NCI-H1694 (cell line): ENCODE results near the gene GRM8.

ENCODE experiments used
- DNase-seq: peaks from one replicate; lab custom pipeline; 2025; lab: John Stamatoyannopoulos, UW

GRM8 gene

DNA sequence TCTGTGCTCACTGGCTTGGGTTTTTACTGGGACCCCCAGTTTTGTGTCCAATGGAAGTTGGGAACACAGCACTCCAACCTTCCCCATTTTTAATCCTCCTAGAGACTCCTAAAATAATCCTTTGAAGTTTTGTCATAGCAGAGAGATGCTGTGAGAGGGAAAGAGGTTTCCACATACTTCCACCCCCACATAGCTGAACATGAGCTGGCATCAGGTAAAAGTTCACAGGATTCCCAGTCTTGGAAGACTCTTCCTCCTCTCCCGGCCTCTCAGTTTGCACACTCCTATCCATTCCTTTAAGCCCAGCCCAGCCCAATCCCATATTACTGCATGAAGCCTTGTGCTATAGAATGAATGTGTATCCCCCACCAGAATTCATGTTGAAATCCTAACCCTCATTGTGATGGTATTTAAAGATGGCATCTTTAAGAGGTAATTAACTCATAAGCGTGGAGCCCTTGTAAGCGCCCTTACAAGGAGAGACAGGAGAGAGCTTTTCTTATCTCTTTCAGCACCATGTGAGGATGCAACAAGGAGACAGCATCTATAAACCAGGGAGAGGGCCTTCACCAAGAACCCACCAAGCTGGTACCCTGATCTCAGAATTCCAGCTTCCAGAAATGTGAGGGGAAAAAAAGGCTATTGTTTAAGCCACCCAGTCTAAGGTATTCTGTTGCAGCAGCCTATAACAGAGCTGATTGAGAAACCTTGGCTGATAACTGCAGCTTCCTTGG, 22.4 kb downstream of the GRM8 start:
- no peak for DNase-seq

GRCh38 chr7:127226685-127227374, 25.9 kb downstream of the GRM8 start:
- no peak for DNase-seq

DNA sequence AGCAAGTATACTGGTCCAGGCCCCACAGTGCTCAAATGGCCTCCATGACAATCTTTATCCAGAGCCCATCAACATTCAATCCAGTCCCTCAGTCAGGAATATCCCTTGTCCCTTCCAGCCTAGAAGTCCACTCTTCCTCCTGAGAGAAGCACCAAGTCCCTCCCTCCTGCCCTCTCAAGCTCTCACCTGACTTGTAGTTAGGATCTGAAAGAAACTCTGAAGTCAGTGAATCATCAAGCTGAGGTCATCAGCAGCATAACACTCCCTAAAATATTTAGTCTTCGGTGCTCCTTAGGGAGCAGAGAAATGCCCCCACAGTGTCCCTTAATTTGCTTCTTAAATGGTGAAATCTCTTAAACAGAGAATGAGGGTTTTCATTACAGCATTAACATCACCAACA, 31.0 kb downstream of the GRM8 start:
- DNase-seq = no peak

- DNase-seq = no peak
These were observed 37.6 kb downstream of the GRM8 start for GRCh38 chr7:127214956-127215718.

GRCh38 chr7:127209886-127210285, 42.9 kb downstream of the GRM8 start:
- no peak for DNase-seq

DNA sequence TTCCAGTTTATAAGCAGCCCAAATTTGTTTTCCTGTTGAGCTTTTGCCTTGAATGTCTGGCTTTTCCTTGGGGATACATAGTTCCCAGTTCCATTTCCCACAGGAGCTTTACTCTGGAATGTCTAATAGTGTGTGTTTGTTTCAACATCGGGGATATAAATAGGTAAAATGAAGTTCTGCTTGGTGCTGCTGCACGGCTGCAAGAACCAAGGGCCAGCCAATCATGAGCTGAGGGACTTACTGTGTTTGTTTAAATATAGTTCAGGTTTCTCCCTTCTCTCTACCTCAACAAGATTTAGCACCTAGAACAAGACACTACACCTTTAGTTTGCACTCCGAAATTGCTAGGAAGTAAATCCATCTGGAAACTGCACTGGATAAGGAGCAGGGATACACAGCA, 43.9 kb downstream of the GRM8 start:
- DNase-seq = no peak

DNA sequence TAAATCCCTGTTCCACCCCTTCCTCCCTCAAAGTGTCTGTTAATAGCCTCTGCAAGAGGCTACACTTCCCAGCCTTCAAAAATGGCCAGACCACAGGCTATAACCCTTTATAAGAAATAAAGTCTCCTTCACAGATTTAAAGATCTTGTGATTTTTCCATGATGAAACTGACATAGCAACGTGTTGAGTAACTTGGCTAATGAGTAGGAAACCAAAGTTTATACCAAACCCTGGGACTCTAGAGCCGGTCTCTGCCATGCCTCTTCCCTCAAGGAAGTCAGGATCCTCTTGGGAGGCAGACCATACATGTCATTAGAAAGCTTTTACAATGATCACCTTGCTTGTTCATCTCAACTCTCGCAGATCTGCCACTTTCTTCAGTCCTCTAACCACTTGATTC, 44.4 kb downstream of the GRM8 start:
- DNase-seq = no peak

- no peak for DNase-seq
These were observed 44.9 kb downstream of the GRM8 start for GRCh38 chr7:127207806-127208205.

DNA sequence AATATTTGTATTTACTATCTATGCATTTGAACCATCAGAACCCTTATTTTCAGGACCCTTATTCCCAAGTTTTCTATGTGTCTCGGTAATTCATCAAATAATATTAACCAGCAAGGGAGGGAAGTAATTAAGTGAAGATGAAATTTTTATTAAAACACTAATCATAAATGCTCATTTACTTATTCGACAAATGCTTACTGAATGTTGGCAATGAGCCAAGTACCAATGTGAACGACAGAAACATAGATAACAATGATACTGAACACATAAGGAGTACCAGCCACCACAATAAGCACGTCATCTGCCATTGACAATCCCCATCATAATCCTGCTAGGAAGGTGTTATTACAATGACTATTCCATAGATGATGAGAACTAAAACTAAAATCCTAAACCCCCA, 45.5 kb downstream of the GRM8 start:
- no peak for DNase-seq

DNA sequence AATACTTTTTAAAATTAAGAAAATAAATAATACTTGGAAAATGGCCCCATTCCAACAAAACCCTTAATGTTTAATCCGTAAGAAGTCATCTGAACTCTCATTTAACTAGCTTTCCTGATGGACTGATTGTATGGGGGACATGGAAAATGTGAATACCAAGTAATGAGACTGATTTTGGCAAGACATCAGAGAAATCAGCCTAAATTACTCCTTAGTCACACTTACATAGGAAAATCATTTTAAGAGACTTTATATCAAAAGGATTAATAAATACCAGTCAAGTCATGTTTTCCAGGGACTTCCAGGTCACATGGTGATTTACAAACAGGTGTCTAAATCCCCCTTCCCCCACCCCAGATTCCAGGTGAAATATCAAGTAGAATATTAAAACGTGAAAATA, 58.2 kb downstream of the GRM8 start:
- no peak for DNase-seq

GRCh38 chr7:127189886-127190285, 62.9 kb downstream of the GRM8 start:
- no peak for DNase-seq

- DNase-seq = no peak
These were observed 63.7 kb downstream of the GRM8 start for GRCh38 chr7:127189074-127189473.

DNA sequence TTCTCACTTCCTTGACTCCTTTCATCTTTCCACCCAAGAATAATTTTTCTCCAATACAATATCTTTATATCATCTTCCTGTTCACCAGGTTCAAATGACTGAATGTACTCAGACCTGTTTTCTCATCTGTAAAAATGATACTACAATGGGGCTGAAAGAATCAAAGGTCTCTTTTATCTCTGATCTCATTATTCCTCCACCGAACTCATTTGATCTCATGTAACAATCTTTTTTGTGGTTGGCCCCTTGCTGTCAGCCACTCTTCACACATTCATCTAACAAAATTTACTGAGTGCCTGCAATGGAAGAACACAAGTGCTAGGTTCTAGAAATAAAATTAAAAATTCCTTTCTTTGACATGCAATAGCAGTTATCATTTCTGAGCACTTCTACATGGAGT, 65.0 kb downstream of the GRM8 start:
- DNase-seq = no peak

DNA sequence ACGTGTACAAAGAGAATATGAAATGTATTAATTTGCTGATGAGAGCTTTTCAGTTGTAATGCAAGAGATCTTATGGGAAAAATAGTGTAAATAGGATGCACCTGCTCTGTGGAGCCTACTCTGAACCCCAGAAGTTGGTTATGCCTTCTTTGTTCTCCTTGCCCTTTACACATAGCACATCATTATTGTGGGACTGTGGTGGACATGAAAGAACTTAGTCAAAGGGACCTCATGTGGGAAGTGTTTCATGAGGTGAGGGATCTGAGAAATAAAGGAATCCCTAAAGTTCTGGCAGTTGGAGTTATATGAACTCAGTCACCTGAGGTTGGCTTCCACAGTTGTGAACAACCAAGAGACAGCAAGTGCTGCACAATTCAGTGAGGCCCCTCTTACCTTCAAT, 66.1 kb downstream of the GRM8 start:
- no peak for DNase-seq

- DNase-seq = no peak
These were observed 75.6 kb downstream of the GRM8 start for GRCh38 chr7:127177156-127177555.

- DNase-seq = no peak
These were observed 90.4 kb downstream of the GRM8 start for GRCh38 chr7:127162366-127162765.

DNA sequence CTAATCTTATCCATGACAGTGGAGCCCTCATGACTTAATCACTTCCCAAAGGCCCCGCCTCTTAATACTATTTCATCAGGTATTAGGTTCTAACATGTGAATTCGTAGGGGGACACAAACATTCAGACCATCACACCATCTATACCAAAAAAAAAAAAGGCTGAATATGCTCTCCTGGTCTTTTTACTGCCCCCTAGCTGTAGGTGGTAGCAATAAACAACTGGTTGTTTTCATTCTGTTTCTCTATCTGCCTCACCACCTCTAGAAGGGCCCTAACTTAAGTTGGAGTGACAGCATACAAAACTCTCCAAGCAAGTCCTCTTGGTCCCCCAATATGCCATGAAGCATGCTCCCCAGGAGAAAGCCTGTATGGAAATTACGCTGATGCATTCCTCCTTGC, 94.1 kb downstream of the GRM8 start:
- no peak for DNase-seq

DNA sequence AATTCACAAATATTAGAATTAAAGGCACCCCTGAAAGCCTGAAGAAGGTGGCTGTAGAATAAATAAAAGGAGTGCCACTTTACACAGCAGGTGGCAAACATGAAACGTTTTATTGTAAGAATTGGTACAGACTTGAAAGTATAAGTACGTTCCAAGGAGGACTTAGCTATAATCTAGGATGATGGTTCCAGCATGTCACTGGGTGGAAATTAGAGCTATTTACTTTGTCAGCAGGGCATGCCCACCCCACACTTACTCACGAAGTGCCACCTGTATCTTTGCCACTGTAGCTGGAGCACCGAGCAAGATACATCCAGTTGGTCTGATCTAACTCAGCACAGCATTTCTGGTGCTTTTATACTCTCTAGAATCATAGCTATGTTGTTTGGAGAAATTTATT, 97.8 kb downstream of the GRM8 start:
- DNase-seq = no peak

- no peak for DNase-seq
These were observed 98.6 kb downstream of the GRM8 start for GRCh38 chr7:127154101-127154500.

GRCh38 chr7:127153315-127153714, 99.4 kb downstream of the GRM8 start:
- no peak for DNase-seq

DNA sequence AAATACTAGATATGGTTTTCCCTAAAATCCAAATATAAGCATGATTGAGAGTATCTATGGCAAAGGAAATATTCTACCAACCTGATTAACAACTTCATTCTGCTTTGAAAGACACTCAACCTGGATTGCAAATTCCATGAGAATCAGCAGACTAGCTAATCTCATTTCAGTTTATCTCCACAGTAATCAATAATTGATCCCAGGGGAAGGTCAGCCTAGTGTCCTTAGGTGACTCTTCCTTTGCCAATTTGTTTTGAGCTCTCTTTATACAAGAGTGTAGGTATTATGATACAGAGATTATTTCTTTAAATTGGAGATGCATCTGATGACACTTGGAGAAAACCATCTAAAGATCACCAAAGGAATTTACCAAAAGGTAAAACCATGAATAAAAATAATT, 100.3 kb downstream of the GRM8 start:
- no peak for DNase-seq

DNA sequence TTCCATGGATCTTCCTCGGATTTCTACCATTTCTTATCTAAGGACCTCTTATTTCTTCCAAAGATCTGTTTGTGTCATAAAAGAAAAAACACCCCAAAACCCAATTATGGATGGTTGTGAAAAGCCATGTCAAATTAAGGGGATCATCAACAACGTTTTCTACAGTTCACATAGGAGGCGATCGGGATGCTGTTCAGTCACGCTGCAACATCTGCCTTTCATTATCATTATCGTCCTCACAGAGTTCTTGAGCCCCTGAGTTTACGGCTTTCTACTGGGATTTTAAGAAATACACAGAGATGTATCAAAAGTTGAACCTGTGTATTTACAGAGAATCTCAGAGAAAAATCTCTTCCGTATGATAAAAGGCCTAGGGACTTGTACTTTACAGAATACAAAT, 101.4 kb downstream of the GRM8 start:
- DNase-seq = no peak

GRCh38 chr7:127150543-127150942, 102.2 kb downstream of the GRM8 start:
- no peak for DNase-seq
